NCI-H2227 treated with DMSO at 0.1 percent for 48 hours (cell line): ENCODE data around the gene USP26.
"Not testable (repeated sequence)": the region's sequence is repeated elsewhere in the genome, so short reads cannot be mapped to it uniquely, and the experiment has no call there.

Experiments used
- DNase-seq: peaks from one replicate; lab custom pipeline; 2025; lab: John Stamatoyannopoulos, UW

The USP26 gene

DNA sequence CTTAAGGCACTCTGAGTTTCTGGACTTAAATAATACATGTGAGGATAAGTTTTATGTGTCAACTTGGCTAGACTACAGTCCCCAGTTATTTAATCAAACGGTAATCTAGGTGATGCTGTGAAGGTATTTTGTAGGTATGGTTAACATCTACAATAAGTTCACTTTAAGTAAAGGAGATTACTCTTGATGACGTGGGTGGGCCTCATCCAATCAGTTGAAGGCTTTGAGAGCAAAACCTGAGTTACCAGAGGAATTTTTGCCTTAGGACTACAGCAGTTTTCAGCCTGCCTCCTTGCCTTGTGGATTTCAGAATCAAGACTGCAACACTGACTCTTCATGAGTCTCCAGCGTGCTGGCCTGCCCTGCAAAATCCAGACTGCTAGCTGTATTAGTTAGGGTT lies 78.7 kb downstream of the USP26 start:
- no peak for DNase-seq

DNA sequence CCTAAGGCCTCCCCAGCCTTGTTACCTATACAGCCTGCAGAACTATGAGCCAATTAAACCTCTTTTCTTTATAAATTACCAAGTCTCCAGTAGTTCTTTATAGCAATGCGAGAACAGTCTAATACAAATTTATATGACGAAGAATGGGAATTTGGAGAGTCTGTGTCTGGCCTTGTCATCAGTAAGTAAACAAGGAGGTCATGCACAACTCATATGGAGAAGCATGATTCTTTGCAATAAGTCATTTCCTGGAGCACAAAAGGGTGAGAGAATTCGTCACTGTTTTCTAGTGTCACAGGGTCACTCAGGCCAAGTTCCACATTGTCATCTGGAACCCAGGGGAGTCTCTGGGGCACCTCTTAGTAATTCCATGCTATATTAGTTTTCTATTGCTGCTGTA lies 89.5 kb downstream of the USP26 start:
- no peak for DNase-seq

DNA sequence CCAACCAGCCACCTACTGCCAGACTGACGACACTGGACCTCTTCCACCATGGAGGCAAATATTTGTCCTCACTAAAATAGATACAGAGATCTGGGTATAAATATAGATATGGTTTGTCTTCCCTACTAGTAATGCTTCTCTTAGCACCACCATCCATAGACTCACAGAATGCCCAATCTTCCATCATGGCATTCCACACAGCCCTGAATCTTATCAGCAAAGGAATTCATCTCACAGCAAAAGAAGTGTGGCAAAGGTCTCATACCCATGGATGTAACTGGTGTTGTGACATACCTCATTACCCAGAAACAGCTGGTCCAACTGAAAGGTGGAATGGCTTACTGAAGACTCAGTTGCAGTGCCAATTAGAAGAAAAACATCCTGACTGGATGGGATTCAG lies 91.3 kb downstream of the USP26 start:
- no peak for DNase-seq

DNA sequence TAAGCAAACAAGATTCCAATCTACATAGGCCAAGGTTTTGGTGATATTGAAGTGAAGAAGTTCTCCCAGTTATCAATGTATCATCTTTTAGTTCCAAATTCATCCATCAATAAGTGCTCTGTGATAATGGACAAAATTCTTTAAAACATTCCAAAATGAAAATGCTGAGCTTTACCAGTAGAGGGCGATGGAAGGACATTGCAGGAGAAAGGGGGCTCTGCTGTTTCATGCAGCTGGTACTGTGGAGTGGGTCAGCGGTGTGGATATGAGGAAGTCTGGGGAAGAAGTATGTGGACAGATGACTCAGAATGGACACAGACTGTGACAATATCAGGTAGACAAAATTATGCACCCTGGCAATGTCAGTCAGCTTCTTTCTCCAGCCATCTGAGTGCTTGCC lies 91.9 kb downstream of the USP26 start:
- DNase-seq = no peak

DNA sequence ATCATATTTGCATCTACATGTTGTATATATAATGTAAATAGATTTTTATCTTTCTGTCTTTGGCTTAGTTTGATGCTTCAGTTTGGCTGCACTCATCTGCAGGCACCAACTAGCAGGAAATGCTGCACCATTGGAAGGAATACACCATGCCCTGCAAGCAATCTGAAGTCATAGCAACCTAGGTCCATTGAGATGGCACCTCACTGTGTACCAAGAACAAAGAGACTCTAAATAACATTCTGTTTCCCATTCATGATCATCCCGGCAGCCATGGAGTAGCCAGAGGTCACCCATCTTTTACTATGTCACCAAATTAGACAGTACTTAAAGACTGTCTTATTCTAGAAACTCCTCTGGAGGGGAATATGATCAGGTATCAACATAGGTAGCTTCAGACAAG lies 97.7 kb downstream of the USP26 start:
- no peak for DNase-seq

DNA sequence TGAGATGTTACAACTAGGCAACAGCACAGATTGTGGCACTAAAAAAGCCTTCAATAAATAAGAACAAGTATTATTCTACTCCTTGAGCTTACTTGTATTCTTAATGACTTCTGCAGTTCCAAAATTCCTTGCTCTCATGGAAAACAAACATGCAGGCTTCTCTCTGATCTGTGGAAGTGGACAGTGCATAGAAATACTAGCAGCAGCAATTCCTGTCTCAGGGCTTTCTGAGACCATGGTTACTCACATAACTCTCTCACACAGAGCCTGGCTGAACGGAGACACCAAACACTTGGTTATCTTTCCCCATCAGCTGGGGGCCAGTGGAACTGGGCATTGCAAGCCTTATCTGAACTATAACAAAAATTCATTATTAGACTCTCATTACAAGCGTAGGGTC lies 106.1 kb downstream of the USP26 start:
- no peak for DNase-seq

DNA sequence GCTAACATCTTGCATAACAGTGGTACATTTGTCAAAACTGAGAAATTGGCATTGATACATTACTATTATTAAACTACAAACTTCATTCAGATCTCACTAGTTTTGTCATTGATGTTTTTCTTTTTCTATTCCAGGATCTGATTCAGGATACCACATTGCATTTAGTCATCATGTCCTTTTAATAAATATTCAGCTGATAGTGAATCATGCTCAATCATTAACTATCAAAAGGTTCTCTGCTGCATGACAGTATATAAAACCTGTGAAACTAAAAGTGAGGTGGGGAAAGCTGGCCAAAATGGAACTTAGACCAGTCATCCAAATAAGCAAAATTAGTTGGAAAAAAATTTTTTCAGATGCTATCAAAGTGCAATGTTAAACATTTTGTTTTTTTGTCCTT lies 110.4 kb downstream of the USP26 start:
- DNase-seq = no peak

DNA sequence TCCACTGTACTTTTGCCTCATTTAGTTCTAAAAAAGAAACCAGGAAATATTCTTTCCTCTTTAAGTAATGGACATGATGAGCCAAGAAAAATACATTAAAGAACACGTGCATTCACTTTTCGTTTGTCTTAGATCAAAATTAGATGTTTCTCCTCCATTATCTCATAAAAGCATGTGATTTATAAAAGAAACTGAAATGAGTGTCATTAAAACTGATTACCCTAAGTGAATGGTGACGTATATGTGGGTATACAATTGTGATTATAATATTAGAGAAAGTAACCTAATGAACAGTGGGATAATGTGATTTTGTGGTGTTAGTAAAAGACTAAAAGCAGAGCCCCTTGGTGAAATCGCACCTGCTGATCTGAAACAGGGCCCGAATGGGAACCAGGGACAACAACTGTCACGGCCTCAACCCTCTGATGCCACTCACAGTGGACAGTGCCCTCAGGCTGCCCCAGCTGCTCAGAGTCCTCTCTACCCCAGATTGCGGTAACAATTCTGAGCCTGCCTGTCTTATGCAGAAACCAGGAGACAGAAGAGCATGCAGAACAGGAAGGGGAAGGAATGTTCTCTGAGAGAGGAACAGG lies 112.8 kb downstream of the USP26 start:
- no peak for DNase-seq

DNA sequence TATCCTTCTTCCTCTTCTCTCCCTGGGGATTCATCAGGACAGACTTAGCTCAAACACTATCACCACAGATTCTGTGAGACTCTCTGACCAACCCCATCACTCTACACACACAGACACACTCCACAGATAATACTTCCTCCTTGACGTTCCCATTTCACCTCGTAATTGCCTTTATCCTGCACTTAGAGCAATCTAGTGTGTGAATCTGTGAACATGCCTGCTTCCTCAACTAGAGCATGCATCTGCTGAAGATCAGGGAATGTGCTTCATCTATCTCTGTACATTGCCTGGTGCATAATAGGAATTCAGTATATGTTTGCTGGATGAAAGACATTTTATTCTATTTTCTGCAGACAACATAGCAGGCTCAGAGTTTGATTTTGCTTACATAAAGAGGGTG lies 113.4 kb downstream of the USP26 start:
- no peak for DNase-seq

DNA sequence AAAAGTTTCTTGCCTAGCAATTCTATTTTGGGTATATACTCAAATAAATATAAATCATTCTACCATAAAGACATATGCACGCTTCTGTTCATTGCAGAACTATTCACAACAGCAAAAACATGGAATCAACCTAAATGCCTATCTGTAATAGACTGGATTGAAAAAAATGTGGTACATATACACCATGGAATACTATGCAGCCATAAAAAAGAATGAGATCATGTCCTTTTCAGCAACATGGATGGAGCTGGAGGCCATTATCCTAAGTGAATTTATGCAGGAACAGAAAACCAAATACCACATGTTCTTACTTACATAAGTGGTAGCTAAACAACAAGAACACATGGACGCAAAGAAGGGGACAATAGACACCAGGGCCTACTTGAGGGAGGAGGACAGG lies 116.9 kb downstream of the USP26 start:
- not testable (repeated sequence) for DNase-seq
